Testis (tissue), 3 donors: ENCODE results near the gene KIF20B. TPM values are rescaled to one million over a fixed set of nuclear protein-coding genes. Genes with fewer than 3 reads are reported as not detected.

Source experiments
- DNase-seq: peaks from one replicate; pipeline ENCODE4 v3.0.0-alpha.2; 2019
- H3K27ac ChIP-seq, 2 donors: fragments of 200-600 bp; sonication (generic); one replicate each; pipeline ENCODE4 v1.5.1; 2019
- H3K27me3 ChIP-seq: fragments of 200-600 bp; sonication (generic); one replicate; pipeline ENCODE4 v1.5.1; 2019
- H3K36me3 ChIP-seq: fragments of 200-600 bp; sonication (generic); one replicate; pipeline ENCODE4 v1.5.1; 2017; ENCODE audit warnings: low read depth; ENCODE audit errors: missing control alignments
- H3K4me1 ChIP-seq: fragments of 200-600 bp; sonication (generic); one replicate; pipeline ENCODE4 v1.5.1; 2019
- H3K4me3 ChIP-seq, 2 donors: fragments of 200-600 bp; sonication (generic); one replicate each; pipeline ENCODE4 v1.5.1; 2017 to 2019
- H3K9me3 ChIP-seq: fragments of 200-600 bp; sonication (generic); one replicate; pipeline ENCODE4 v1.5.1; 2017
- POLR2A ChIP-seq: fragments of 450-650 bp; IDR thresholded peaks from one replicate; pipeline ENCODE4 v1.6.1; 2017; ENCODE audit warnings: antibody characterized with exemption, mild to moderate bottlenecking, moderate library complexity
- WGBS, 2 donors: methylation state at CpG; one replicate each; pipeline ENCODE4 v1.1.5; 2018; 5-methylcytosine and 5-hydroxymethylcytosine counted together
- intact Hi-C: fragments of 100-400 bp; cut with DNase I; formaldehyde crosslinking; loops from one replicate; pipeline ENCODE4 v1.15.1; 2023; ENCODE audit warnings: low total_unique reads
- polyA plus RNA-seq: library from polyadenylated mRNA; stranded (reverse); fragments of 350-450 nt; fragmentation: Illumina TruSeq; extraction: RNeasy Lipid Tissue Mini Kit (QIAGEN cat#74804); gene quantifications from one replicate; pipeline ENCODE4 v1.2.3, GENCODE V29; 2014; ENCODE audit warnings: low read depth, low replicate concordance; ENCODE audit not compliant: insufficient read depth
- total RNA-seq, 2 donors: library from RNA; depleted of rRNA; stranded (reverse); fragments of >200 nt; gene quantifications; one replicate each; pipeline ENCODE4 v1.2.3, GENCODE V29; 2016
- TF ChIP-seq, protein P1 (sequence below), 3 experiments: fragments of 450-650 bp in 2 of 3; fragments of 200-600 bp in 1 of 3; sonication (generic) in 1 of 3; IDR thresholded peaks; one replicate each; pipeline ENCODE4 v1.5.1; 2016 to 2019; ENCODE audit warnings: antibody characterized with exemption in 3 of 3, mild to moderate bottlenecking in 2 of 3, moderate library complexity in 1 of 3

KIF20B gene
- total and polyA plus RNA-seq, 3 donors from 2014 or later: 3.0 to 16.9 (median 12.0) TPM

DNA sequence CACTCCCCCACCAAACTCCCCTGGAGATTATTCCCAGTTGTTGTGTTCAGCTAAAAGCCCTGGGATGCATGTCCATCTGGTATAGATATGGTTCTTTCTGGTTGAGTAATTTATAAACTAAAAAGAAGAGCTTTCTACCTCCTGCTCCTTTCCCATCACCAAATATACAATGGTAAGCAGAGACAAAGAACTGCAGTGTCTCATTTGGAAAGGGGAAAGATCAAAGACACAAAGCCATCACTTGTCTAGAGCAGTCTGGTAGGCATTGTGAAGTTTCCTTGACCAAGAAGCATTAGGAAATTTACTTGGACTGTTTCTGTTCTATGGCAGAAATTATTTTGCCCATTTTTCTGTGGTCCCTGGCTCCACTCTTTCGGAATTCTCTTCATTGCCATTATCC is 31.4 kb upstream of the KIF20B start:
- Histone ChIP-seq H3K27ac (no peak overlapping the region), H3K4me3 (no peak overlapping the region), H3K36me3 (no peaks in the 10 kb centered on the region), H3K27me3 (no peaks in the 10 kb centered on the region), H3K4me1 (peaks cover 5% of the 10 kb centered on the region), H3K9me3 (no peaks in the 10 kb centered on the region)
- WGBS, 2 donors: 92 to 96% methylated on average over 1 of the region's 1 CpG
- no peak for DNase-seq
- intact Hi-C loops: no loop called here
- no peak for TF ChIP-seq POLR2A
- TF ChIP-seq, protein P1, sequence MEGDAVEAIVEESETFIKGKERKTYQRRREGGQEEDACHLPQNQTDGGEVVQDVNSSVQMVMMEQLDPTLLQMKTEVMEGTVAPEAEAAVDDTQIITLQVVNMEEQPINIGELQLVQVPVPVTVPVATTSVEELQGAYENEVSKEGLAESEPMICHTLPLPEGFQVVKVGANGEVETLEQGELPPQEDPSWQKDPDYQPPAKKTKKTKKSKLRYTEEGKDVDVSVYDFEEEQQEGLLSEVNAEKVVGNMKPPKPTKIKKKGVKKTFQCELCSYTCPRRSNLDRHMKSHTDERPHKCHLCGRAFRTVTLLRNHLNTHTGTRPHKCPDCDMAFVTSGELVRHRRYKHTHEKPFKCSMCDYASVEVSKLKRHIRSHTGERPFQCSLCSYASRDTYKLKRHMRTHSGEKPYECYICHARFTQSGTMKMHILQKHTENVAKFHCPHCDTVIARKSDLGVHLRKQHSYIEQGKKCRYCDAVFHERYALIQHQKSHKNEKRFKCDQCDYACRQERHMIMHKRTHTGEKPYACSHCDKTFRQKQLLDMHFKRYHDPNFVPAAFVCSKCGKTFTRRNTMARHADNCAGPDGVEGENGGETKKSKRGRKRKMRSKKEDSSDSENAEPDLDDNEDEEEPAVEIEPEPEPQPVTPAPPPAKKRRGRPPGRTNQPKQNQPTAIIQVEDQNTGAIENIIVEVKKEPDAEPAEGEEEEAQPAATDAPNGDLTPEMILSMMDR (IDR thresholded peaks at IDR 0.05): no peak

GRCh38 chr10:89670926-89671325 is 30.5 kb upstream of the KIF20B start:
- Histone ChIP-seq H3K4me3 (no peak overlapping the region), H3K27ac (no peak overlapping the region), H3K36me3 (no peaks in the 10 kb centered on the region), H3K27me3 (no peaks in the 10 kb centered on the region), H3K4me1 (no peaks in the 10 kb centered on the region), H3K9me3 (no peaks in the 10 kb centered on the region)
- intact Hi-C loops: no loop called here
- no peak for DNase-seq
- 86 to 100% methylated on average over 1 of the region's 1 CpG for WGBS, 2 donors
- TF ChIP-seq POLR2A: no peak
- TF ChIP-seq, protein P1 (IDR thresholded peaks at IDR 0.05): no peak

GRCh38 chr10:89677341-89677740 is 24.0 kb upstream of the KIF20B start:
- no peaks in the 10 kb centered on the region for H3K9me3 ChIP-seq
- TF ChIP-seq, protein P1 (IDR thresholded peaks at IDR 0.05): no peak
- TF ChIP-seq POLR2A: no peak
- no peaks in the 10 kb centered on the region for H3K4me1 ChIP-seq
- no peaks in the 10 kb centered on the region for H3K27me3 ChIP-seq
- no peak for DNase-seq
- no peak overlapping the region for H3K4me3 ChIP-seq
- H3K27ac ChIP-seq: no peak overlapping the region
- intact Hi-C loops: no loop called here
- no peaks in the 10 kb centered on the region for H3K36me3 ChIP-seq

GRCh38 chr10:89679986-89680385 is 21.4 kb upstream of the KIF20B start:
- intact Hi-C loops: no loop called here
- no peak overlapping the region for H3K27ac ChIP-seq
- no peaks in the 10 kb centered on the region for H3K4me1 ChIP-seq
- 92 to 93% methylated on average over 3 of the region's 3 CpGs for WGBS, 2 donors
- no peaks in the 10 kb centered on the region for H3K27me3 ChIP-seq
- TF ChIP-seq POLR2A: no peak
- TF ChIP-seq, protein P1 (IDR thresholded peaks at IDR 0.05): no peak
- no peak for DNase-seq
- H3K4me3 ChIP-seq: no peak overlapping the region
- H3K9me3 ChIP-seq: no peaks in the 10 kb centered on the region
- no peaks in the 10 kb centered on the region for H3K36me3 ChIP-seq

DNA sequence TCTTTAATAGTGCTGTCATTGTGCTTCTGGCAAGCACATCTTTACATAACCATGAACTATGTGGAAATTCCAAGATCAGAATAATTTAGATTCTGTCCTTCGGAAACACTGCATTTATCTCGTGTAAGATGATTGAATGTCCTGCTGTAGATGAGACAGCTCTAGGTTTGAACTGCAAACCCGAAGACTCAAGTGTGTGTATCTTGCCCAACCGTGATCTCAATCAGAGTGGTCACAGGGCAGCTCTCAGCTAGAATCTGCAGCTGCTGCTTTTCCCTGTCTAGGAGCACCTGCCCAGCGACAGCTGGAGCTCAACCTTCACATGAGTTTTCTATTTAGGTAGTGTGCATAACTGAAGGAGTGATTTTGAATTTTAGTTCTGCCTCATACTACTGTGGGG is 17.5 kb upstream of the KIF20B start:
- H3K4me3 ChIP-seq: no peak overlapping the region
- H3K4me1 ChIP-seq: no peaks in the 10 kb centered on the region
- 50 to 70% methylated on average over 5 of the region's 5 CpGs for WGBS, 2 donors
- no peaks in the 10 kb centered on the region for H3K9me3 ChIP-seq
- no peaks in the 10 kb centered on the region for H3K27me3 ChIP-seq
- TF ChIP-seq, protein P1 (IDR thresholded peaks at IDR 0.05): no peak
- TF ChIP-seq POLR2A: no peak
- no peaks in the 10 kb centered on the region for H3K36me3 ChIP-seq
- intact Hi-C loops: no loop called here
- no peak for DNase-seq
- no peak overlapping the region for H3K27ac ChIP-seq
